Measurements from ENCODE around the gene LMF2. TPM values are rescaled to one million over a fixed set of nuclear protein-coding genes. Genes with fewer than 3 reads are reported as not detected.

Gene LMF2
- total RNA-seq, 1 experiment from 2014 or later = 42.4 TPM

DNA sequence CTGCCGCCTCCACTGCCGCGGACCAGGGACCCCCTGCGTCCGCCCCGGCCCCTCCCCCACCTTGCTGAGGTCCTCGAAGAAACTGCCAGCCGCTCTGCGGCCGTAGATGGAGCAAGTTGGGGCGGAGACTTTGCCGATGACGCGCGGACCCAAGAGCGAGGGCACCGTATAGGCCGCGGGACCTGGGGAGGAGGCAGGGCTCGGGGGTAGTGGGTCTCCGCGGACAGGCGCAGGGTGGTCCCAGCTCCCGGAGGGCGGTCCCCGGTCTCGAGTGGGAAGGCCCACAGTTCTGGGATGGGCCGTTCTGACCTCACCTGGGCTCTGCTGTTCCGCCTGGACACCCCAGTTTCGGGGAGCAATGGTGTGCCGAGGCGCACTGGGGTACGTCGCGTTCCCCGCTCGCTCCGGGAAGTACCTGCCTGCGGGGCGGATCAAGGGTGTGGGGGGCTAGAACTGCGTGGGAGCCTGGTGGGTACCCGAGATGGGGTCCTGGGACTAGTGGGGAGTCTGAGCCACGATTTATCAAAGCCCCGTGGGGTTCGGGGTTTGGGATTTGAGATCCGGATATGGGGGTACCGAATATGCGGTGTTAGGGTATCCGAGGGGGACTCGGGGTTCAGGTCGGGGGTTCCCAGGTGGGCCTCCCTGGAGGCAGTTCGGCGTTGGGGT, 23.5 kb upstream of the LMF2 start:
- no peaks in the 10 kb centered on the region for H3F3A ChIP-seq (ENCODE audit: low read length, unreplicated experiment)
- ChIA-PET CTCF (no interaction called here), POLR2A (ENCODE audit: unreplicated experiment) (no interaction called here)
- H3K4me1 ChIP-seq (ENCODE audit: insufficient read depth, low read length) = peaks cover 10% of the 10 kb centered on the region; the same call in 1 of the 2 replicates
- DNase-seq (peak; percentile 74), ATAC-seq (peak; percentile 44)
- BruUV-seq (replicated peaks) = TSS peak; percentile 1
- intact Hi-C loops (cut with micrococcal nuclease) = no loop called here
- H3K9ac ChIP-seq (ENCODE audit: low read length) = peak overlapping the region; percentile 90
- peak overlapping the region; percentile 100 for H3K4me2 ChIP-seq (ENCODE audit: low read length)
- peak overlapping the region; percentile 81 for H2AFZ ChIP-seq (ENCODE audit: low read length)
- H3K27ac ChIP-seq (ENCODE audit: low read length) = peak overlapping the region; percentile 75
- 0 out of 2 replicates have a peak, but pooled peaks cover 4% of the 10 kb centered on the region for H3K79me2 ChIP-seq (ENCODE audit: low read length)
- peak overlapping the region; percentile 78 for H3K4me3 ChIP-seq (ENCODE audit: low read length)
- H3K36me3 ChIP-seq (ENCODE audit: low read depth, low read length) = no peaks in the 10 kb centered on the region
- no peaks in the 10 kb centered on the region for H3K9me3 ChIP-seq (ENCODE audit: low read length)
- H4K20me1 ChIP-seq (ENCODE audit: low read length) = no peaks in the 10 kb centered on the region
- TF ChIP-seq EZH2phosphoT487 (IDR thresholded peaks at IDR 0.05; ENCODE audit: borderline replicate concordance, low read length) = no peak
- TF ChIP-seq, protein P1, sequence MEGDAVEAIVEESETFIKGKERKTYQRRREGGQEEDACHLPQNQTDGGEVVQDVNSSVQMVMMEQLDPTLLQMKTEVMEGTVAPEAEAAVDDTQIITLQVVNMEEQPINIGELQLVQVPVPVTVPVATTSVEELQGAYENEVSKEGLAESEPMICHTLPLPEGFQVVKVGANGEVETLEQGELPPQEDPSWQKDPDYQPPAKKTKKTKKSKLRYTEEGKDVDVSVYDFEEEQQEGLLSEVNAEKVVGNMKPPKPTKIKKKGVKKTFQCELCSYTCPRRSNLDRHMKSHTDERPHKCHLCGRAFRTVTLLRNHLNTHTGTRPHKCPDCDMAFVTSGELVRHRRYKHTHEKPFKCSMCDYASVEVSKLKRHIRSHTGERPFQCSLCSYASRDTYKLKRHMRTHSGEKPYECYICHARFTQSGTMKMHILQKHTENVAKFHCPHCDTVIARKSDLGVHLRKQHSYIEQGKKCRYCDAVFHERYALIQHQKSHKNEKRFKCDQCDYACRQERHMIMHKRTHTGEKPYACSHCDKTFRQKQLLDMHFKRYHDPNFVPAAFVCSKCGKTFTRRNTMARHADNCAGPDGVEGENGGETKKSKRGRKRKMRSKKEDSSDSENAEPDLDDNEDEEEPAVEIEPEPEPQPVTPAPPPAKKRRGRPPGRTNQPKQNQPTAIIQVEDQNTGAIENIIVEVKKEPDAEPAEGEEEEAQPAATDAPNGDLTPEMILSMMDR (conservative IDR thresholded peaks at IDR 0.05; ENCODE audit: low read depth, low read length) = no peak
- TF ChIP-seq EZH2 (IDR thresholded peaks at IDR 0.05; ENCODE audit: low read length, unreplicated experiment) = no peak
- no peaks in the 10 kb centered on the region for H3K27me3 ChIP-seq (ENCODE audit: low read length)
- no peaks in the 10 kb centered on the region for H3K9me2 ChIP-seq (replicated peaks; ENCODE audit: low read length)

DNA sequence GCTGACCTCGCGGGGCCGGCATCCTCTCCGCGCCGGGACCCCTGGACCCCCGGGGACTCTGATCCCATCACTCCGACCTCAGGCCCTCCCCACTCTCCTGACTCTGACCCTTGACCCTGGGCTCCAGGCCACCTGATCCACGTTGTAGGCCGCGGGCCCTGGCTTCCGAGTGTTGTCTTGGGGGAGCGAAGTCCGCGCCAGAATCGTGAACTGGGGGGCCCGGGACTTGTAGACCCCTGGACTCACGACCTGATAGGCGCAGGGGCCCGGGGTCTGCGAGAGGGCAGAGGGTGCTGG, 23.0 kb upstream of the LMF2 start:
- ChIA-PET POLR2A (ENCODE audit: unreplicated experiment) (no interaction called here), CTCF (no interaction called here)
- intact Hi-C loops (cut with micrococcal nuclease) = no loop called here
- Histone ChIP-seq H3K27me3 (ENCODE audit: low read length) (no peaks in the 10 kb centered on the region), H3K9me3 (ENCODE audit: low read length) (no peaks in the 10 kb centered on the region), H3K9me2 (replicated peaks; ENCODE audit: low read length) (no peaks in the 10 kb centered on the region), H3K4me1 (ENCODE audit: insufficient read depth, low read length) (peaks cover 10% of the 10 kb centered on the region; the same call in 1 of the 2 replicates), H3K79me2 (ENCODE audit: low read length) (0 out of 2 replicates have a peak, but pooled peaks cover 4% of the 10 kb centered on the region), H3F3A (ENCODE audit: low read length, unreplicated experiment) (no peaks in the 10 kb centered on the region), H3K36me3 (ENCODE audit: low read depth, low read length) (no peaks in the 10 kb centered on the region), H3K27ac (ENCODE audit: low read length) (peak overlapping the region; percentile 75), H3K9ac (ENCODE audit: low read length) (peak overlapping the region; percentile 90), H3K4me2 (ENCODE audit: low read length) (peak overlapping the region; percentile 100), H4K20me1 (ENCODE audit: low read length) (no peaks in the 10 kb centered on the region), H2AFZ (ENCODE audit: low read length) (peak overlapping the region; percentile 81), H3K4me3 (ENCODE audit: low read length) (peak overlapping the region; percentile 78)
- DNase-seq (no peak), ATAC-seq (no peak)
- no TSS peak for BruUV-seq (replicated peaks)
- no peak for TF ChIP-seq EZH2 (IDR thresholded peaks at IDR 0.05; ENCODE audit: low read length, unreplicated experiment)

DNA sequence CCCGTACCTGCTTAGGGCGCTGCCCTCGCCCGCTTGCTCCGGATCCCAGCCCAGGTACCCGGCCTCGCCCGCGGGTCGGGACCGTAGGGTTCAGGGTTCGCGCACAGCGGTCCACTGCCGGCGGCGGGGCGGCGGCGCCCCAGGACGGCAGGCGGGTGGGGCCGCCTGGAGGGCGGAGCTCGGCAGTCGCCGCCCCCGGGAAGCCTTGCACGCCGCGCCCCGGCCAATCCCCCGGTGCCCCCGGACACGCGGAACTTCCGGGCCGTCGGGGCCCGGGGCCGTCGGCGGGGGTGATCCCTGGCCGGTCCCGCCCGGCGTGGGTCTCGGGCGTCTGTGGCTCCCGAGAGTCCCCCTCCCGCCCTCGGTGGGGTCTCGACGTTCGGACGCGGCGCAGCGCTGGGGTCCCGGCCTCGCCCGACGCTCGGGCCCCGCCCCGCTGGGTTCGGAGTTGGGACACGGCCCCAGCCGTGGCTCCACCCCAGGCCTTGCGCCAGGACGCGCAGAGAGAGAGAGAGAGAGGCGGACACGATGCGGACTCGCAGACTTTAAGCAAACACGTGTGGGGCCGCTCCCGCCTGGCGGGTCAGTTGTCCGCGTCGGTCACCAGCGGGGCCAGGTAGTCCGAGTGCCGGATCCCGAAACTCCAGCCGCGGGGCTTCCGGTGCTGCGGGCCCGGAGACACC, 22.5 kb upstream of the LMF2 start, which contains the start of gene TYMP:
TSS of gene TYMP (minus strand) at position 116 of the 683 bp plus-strand sequence. CDS start 303 bp downstream, outside the sequence.
- TF ChIP-seq EZH2 (IDR thresholded peaks at IDR 0.05; ENCODE audit: low read length, unreplicated experiment) (no peak), EZH2phosphoT487 (IDR thresholded peaks at IDR 0.05; ENCODE audit: borderline replicate concordance, low read length) (no peak)
- TF ChIP-seq, protein P1 (conservative IDR thresholded peaks at IDR 0.05; ENCODE audit: low read depth, low read length) = no peak
- H3K4me3 ChIP-seq (ENCODE audit: low read length) = peak within 1 kb of the TSS; percentile 78
- H4K20me1 ChIP-seq (ENCODE audit: low read length) = no peaks in the 10 kb centered on the region
- no peaks in the 10 kb centered on the region for H3K27me3 ChIP-seq (ENCODE audit: low read length)
- no peaks in the 10 kb centered on the region for H3K9me2 ChIP-seq (replicated peaks; ENCODE audit: low read length)
- no peaks in the 10 kb centered on the region for H3K36me3 ChIP-seq (ENCODE audit: low read depth, low read length)
- H2AFZ ChIP-seq (ENCODE audit: low read length) = peak within 1 kb of the TSS; percentile 81
- TSS peak; percentile 40 for BruUV-seq (replicated peaks)
- H3K79me2 ChIP-seq (ENCODE audit: low read length) = peaks cover 6% of the 10 kb centered on the region; the same call in 1 of the 2 replicates
- peak within 1 kb of the TSS; percentile 75 for H3K27ac ChIP-seq (ENCODE audit: low read length)
- H3K9ac ChIP-seq (ENCODE audit: low read length) = peak within 1 kb of the TSS; percentile 90
- ATAC-seq (peak; percentile 27), DNase-seq (peak; percentile 68)
- intact Hi-C loops (cut with micrococcal nuclease) = loop anchor here (5.0 kb wide), 2 partner anchors 32 to 92 kb away; partner anchors contain the start of gene SYCE3
- no peaks in the 10 kb centered on the region for H3F3A ChIP-seq (ENCODE audit: low read length, unreplicated experiment)
- H3K4me1 ChIP-seq (ENCODE audit: insufficient read depth, low read length) = peaks cover 10% of the 10 kb centered on the region; the same call in 1 of the 2 replicates
- no peaks in the 10 kb centered on the region for H3K9me3 ChIP-seq (ENCODE audit: low read length)
- peak within 1 kb of the TSS; percentile 100 for H3K4me2 ChIP-seq (ENCODE audit: low read length)
- POLR2A ChIA-PET (ENCODE audit: unreplicated experiment) = no interaction called here
- CTCF ChIA-PET = no interaction called here
